Tibial nerve (tissue), 4 donors: Measurements from ENCODE around the gene KIAA1210. TPM values are rescaled to one million over a fixed set of nuclear protein-coding genes. Genes with fewer than 3 reads are reported as not detected.

Experiments
- DNase-seq, 2 donors: peaks; one replicate each; pipeline ENCODE4 v3.0.0-alpha.2; 2019; ENCODE audit warnings: low spot score in 2 of 2
- H3K27ac ChIP-seq, 4 donors: fragments of 200-600 bp; sonication (generic) in 3 of 4; one replicate each; pipeline ENCODE4 v1.5.1; 2017 to 2019; ENCODE audit warnings: mild to moderate bottlenecking in 1 of 4
- H3K27me3 ChIP-seq, 2 donors: fragments of 200-600 bp; sonication (generic) in 1 of 2; one replicate each; pipeline versions ENCODE4 v1.5.1 to v1.6.0; 2017 to 2019
- H3K36me3 ChIP-seq, 3 donors: fragments of 200-600 bp; sonication (generic); one replicate each; pipeline ENCODE4 v1.5.1; 2018 to 2019
- H3K4me1 ChIP-seq, 4 donors: fragments of 200-600 bp; sonication (generic) in 3 of 4; one replicate each; pipeline ENCODE4 v1.5.1; 2017 to 2019
- H3K4me3 ChIP-seq, 4 donors: fragments of 200-600 bp; sonication (generic) in 3 of 4; one replicate each; pipeline ENCODE4 v1.5.1; 2017 to 2019; ENCODE audit warnings: mild to moderate bottlenecking in 1 of 4, moderate library complexity in 1 of 4
- H3K9me3 ChIP-seq, 4 donors: fragments of 200-600 bp; sonication (generic) in 3 of 4; one replicate each; pipeline ENCODE4 v1.5.1; 2017 to 2019
- CTCF ChIP-seq, 5 experiments: fragments of 200-600 bp in 3 of 5; fragments of 450-650 bp in 2 of 5; sonication (generic) in 3 of 5; IDR thresholded peaks; one replicate each; pipeline ENCODE4 v1.5.1; 2016 to 2019; ENCODE audit warnings: antibody characterized with exemption in 5 of 5, mild to moderate bottlenecking in 3 of 5, moderate library complexity in 2 of 5
- EP300 ChIP-seq, 2 donors: sonication (generic); formaldehyde crosslinking; IDR thresholded peaks; one replicate each; pipeline ENCODE4 v1.6.1; 2017; ENCODE audit warnings: antibody characterized with exemption in 2 of 2, mild to moderate bottlenecking in 1 of 2
- POLR2A ChIP-seq, 2 donors: fragments of 450-650 bp; IDR thresholded peaks; one replicate each; pipeline ENCODE4 v1.6.1; 2017; ENCODE audit warnings: antibody characterized with exemption in 2 of 2, mild to moderate bottlenecking in 2 of 2, moderate library complexity in 2 of 2
- WGBS, 2 donors: methylation state at CpG; one replicate each; pipeline ENCODE4 v1.1.5; 2018; 5-methylcytosine and 5-hydroxymethylcytosine counted together
- total RNA-seq, 4 donors: library from RNA; depleted of rRNA; stranded (reverse); fragments of >200 nt; gene quantifications; one replicate each; pipeline ENCODE4 v1.1.0, GENCODE V29; 2016

KIAA1210 gene
- total RNA-seq, 4 donors from 2014 or later: not detected

- Histone ChIP-seq H3K27me3 (peaks cover 0 to 21% of the 10 kb centered on the region in 2 donors), H3K36me3 (no peaks in the 10 kb centered on the region), H3K27ac (no peak overlapping the region), H3K9me3 (no peaks in the 10 kb centered on the region), H3K4me1 (no peaks in the 10 kb centered on the region), H3K4me3 (no peak overlapping the region)
- 4 to 6% methylated on average over 7 of the region's 7 CpGs for WGBS, 2 donors
- TF ChIP-seq CTCF (IDR thresholded peaks at IDR 0.05) (peak; percentile 32 to 57 (median 47)), POLR2A (IDR thresholded peaks at IDR 0.05) (no peak)
- DNase-seq: peak; percentile 16 to 67
Measured at GRCh38 chrX:119067023-119067739, 60.4 kb downstream of the KIAA1210 start.

GRCh38 chrX:119063428-119063827, 64.2 kb downstream of the KIAA1210 start:
- H3K27me3 ChIP-seq: peaks cover 0 to 20% of the 10 kb centered on the region in 2 donors
- WGBS, 2 donors: 87 to 98% methylated on average over 7 of the region's 7 CpGs
- TF ChIP-seq POLR2A (IDR thresholded peaks at IDR 0.05) (no peak), EP300 (IDR thresholded peaks at IDR 0.05) (no peak), CTCF (IDR thresholded peaks at IDR 0.05) (no peak)
- no peak for DNase-seq
- H3K27ac ChIP-seq: no peak overlapping the region
- no peaks in the 10 kb centered on the region for H3K9me3 ChIP-seq
- H3K4me1 ChIP-seq: no peaks in the 10 kb centered on the region
- H3K36me3 ChIP-seq: no peaks in the 10 kb centered on the region
- no peak overlapping the region for H3K4me3 ChIP-seq

DNA sequence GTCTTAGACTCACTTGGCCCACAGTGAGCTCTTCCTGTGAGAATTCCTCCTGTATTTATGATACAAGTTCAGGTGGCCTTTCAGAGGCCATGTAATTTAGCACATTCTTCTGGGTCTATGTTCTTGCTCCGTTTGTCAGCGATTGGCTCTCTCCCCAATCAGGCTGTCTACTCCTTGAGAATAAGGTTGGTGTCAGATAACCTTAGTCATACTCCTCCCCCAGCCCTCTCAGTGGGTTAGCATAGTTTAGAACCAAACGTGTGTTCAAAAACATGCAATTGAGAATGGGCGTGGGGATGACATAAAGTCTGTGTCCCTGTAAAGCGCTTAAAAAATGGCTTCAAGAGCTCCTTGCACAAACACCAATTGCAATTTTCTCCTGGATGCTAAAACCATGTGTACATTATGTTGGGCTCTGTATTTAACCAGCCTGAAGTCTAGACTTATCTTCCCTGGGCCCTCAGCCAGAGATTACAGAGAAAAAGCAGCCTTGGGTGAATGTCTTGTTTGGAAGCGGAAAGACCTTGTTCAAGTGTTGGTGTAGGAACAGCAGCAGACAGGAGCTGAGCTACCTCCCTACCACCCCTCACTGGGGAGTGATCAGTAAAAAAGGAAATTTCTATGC, 64.8 kb downstream of the KIAA1210 start:
- DNase-seq: no peak
- no peak for TF ChIP-seq EP300 (IDR thresholded peaks at IDR 0.05)
- no peak for TF ChIP-seq POLR2A (IDR thresholded peaks at IDR 0.05)
- TF ChIP-seq CTCF (IDR thresholded peaks at IDR 0.05): no peak
- 61 to 66% methylated on average over 6 of the region's 6 CpGs for WGBS, 2 donors
- peaks cover 0 to 18% of the 10 kb centered on the region in 2 donors for H3K27me3 ChIP-seq
- no peaks in the 10 kb centered on the region for H3K36me3 ChIP-seq
- no peaks in the 10 kb centered on the region for H3K4me1 ChIP-seq
- no peaks in the 10 kb centered on the region for H3K9me3 ChIP-seq
- H3K27ac ChIP-seq: no peak overlapping the region
- no peak overlapping the region for H3K4me3 ChIP-seq

DNA sequence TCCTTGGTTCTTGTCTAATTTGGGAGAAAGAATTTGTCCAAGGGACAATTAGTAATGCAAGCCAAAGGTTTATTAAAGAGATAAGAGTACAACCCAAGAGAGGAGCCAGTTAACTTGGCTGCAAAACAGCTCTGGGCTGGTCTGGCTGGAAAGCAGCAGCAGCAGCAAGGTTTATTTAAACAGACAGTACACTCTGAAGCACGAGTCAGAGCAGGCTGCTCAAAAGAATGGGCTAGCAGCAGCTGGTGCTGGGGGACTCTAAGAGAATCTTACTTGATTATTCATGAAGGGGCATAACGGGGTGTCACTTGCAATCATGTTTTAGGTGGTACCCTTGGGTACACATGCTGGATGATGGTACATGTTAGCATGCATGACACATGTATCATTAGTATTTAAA, 71.9 kb downstream of the KIAA1210 start:
- Histone ChIP-seq H3K27me3 (peaks cover 0 to 5% of the 10 kb centered on the region in 2 donors), H3K27ac (no peak overlapping the region), H3K4me3 (no peak overlapping the region), H3K36me3 (no peaks in the 10 kb centered on the region), H3K9me3 (no peaks in the 10 kb centered on the region), H3K4me1 (peaks cover 0 to 2% (median 0%) of the 10 kb centered on the region in 4 donors)
- WGBS, 2 donors: 43 to 48% methylated on average over 2 of the region's 2 CpGs
- TF ChIP-seq EP300 (IDR thresholded peaks at IDR 0.05) (no peak), POLR2A (IDR thresholded peaks at IDR 0.05) (no peak), CTCF (IDR thresholded peaks at IDR 0.05) (no peak)
- no peak for DNase-seq

GRCh38 chrX:119045884-119046283, 81.7 kb downstream of the KIAA1210 start:
- Histone ChIP-seq H3K4me3 (no peak overlapping the region), H3K9me3 (no peaks in the 10 kb centered on the region), H3K4me1 (peaks cover 0 to 6% (median 0%) of the 10 kb centered on the region in 4 donors), H3K27ac (no peak overlapping the region), H3K36me3 (no peaks in the 10 kb centered on the region), H3K27me3 (no peaks in the 10 kb centered on the region)
- TF ChIP-seq EP300 (IDR thresholded peaks at IDR 0.05) (no peak), CTCF (IDR thresholded peaks at IDR 0.05) (no peak), POLR2A (IDR thresholded peaks at IDR 0.05) (no peak)
- WGBS, 2 donors: 63 to 92% methylated on average over 2 of the region's 2 CpGs
- no peak for DNase-seq
